HG03520 (cell line): ENCODE data around the gene TRAPPC1.
"Not testable (repeated sequence)": the region's sequence is repeated elsewhere in the genome, so short reads cannot be mapped to it uniquely, and the experiment has no call there.

Source experiments
- ATAC-seq: cut with Tn5 transposase; IDR thresholded peaks from one replicate; pipeline ENCODE4 v1.9.1; 2021; ENCODE audit warnings: mild to moderate bottlenecking, moderate library complexity; ENCODE audit not compliant: unreplicated experiment

The TRAPPC1 gene, protein sequence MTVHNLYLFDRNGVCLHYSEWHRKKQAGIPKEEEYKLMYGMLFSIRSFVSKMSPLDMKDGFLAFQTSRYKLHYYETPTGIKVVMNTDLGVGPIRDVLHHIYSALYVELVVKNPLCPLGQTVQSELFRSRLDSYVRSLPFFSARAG

DNA sequence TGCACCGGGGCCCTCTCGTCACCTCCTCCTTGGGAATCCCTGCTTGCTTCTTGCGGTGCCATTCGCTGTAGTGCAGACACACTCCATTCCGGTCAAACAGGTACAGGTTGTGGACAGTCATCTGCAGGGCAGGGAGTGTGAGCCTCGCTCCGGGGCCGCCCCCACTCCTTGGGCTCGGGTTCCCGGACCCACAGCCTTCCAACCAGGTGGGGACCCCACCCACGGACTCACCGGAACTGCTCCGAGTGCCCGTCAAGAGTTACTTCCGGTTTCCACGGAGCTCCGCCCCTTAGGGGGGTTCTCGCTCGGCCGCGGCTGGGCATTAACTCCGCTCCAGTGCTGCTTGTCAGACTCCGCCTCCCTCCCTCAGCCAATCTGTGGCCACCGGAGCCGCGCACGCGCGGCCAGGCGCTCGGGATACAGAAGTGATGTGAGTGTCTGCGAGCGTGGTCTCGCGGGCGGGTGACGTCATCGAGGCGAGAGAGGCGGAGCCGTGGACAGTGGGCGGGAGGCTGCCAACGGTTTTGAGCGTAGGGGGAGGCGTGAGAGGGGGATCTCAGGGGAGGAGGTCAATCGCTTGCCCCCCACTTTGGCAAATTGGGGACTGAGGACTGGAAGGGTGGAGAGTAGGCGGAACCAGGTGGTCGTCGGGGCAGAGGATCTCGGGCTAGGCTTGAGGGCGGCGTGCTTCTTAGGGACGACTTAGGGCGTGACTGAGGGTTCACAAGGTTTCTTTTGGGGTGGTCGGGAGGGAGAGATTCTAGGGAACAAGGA is at the start of gene TRAPPC1, which contains the start of gene CNTROB:
TSS of gene TRAPPC1 (minus strand) at position 238 of the 774 bp plus-strand sequence. CDS start at position 121, 117 bp downstream.
TSS of gene CNTROB (plus strand) at position 498 of the 774 bp plus-strand sequence. CDS start 874 bp downstream, outside the sequence.
- ATAC-seq, result peak; percentile 89

DNA sequence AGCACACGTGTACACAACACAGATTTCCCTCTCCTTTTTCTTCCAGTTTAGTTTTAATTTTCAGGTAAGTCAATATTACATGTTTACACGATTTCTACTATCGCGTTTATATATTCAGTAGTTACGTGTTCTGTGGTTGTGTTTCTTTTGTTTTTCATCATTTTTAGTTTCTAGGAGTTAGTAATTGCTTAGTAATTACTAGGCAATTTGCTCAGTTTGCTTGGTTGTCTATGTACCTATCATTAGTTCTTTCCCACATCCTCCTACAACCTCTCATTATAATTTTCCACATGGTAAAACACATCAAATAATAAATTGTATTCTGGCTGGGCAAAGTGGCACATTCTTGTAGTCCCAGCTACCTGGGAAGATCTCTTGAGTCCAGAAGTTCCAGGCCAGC is 46.1 kb upstream of the TRAPPC1 start:
- ATAC-seq, result no peak

DNA sequence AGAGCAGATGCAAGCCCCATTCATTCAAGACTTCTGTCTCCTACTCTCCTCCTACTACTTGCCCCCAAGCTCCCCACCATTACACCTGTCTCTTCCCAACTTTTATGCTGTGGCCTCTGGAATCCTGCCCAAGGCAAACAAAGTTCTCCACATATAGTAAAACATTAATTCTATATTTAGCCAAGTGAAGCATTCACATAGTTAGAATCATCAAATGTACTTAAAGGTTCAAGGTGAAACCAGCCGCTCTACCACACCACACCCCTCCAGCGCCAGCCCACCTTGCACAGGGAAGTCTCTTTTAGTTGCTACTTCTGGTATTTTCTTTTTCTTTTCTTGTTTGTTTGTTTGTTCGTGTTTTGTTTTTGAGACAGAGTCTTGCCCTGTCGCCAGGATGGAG is 45.3 kb upstream of the TRAPPC1 start:
- no peak for ATAC-seq

DNA sequence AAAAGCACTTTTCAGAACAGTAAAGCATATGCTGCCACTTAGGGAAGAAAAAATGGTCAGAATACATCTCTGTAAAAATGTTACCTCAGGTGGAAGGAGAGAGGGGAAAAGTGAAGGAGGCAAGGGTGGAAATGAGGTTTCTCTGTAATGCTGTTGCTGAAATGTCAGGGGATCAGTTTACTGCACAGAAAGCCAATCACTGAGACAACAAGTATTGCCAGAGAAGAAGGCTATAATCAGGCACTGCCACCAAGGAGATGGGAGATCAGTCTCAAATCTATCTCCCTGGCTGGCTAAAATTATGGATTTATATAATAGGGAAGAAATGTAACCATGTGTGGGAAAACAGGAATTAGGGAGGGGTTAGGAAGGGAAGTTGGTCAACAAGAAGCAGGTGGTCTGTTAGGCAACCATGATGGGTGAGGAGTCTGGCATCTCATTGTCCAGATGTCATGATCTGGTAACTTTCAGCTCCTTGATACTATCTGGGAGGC is 42.9 kb upstream of the TRAPPC1 start:
- ATAC-seq, result no peak

DNA sequence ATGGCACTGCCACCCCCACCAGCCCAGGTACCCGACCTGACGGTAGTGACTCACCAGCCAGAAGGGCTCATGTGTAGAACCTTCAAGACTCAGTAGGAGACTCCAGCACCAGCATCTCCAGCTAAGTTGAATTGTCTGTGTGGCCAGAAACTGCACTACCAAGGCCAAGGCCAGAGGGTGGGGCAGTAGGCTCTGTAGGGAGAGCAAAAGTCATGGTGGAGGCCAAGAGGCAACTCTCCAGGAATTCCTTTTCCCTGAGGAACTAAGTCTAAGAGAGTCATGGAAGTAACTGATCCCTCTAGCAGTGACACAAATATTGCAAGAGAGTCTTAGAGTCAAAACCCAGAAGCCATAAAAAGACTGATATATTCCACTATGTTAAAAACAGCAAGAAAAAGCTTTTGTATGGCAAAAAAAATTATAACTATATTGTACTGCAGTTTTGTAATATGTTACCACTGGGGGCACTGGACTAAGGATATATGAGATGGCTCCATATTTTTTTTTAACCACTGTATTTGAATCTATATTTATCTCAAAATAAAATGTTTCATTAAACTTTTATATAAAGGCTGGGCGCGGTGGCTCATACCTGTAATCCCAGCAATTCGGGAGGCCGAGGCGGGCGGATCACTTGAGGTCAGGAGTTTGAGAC is 40.5 kb upstream of the TRAPPC1 start:
- ATAC-seq, result no peak

DNA sequence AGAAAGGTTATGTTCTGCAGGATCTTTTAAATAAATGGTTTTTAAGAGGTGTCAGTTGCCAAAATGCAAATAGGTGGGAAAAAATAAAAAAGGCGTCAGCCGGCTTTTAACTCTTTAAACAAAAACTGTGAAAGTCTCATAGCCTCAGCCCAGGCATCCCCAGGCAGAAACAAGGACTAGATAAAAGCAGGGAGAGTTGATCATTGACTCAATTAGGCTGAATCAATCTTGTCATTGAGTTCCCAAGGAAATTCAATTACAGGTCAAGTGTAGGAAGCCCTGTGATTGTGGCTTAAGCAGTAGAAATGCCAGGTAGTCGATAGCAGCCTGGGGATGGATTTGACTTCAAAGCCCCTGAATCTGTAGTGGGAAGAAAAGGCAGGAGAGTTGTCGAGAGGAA is 39.9 kb upstream of the TRAPPC1 start:
- ATAC-seq, result no peak

DNA sequence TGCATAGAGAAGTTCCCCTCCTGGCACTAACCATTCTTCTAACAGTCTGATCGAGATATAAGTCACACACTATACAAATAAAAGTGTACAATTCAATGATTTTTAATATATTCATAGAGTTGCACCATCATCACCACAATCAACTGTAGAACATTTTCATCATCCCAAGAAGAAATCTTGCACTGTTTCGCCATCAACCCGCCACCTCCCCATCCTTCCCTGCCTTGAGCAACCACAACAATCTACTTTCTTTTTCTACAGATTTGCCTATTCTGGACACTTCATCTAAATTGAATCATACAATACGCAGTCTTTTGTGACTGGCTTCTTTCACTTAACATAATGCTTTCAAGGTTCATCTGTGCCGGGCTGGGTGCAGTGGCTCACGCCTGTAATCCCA is 37.7 kb upstream of the TRAPPC1 start:
- no peak for ATAC-seq

DNA sequence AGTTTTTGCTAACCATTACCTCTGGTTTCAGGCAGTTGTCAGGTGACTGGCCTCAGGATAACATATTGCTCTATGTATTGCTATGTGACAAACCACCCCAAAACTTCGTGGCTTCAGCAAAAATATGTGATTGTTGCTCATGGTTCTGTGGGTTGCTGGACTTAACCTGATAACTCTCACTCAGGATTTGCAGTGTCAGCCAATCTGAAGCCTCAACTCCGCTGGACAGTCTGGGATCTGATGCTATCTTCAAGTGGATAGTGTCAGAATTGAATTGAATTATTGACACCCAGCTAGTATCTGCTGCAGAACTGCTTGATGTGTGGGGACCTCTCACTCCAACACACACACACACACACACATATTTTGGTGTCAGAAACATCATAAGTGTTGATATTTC is 36.0 kb upstream of the TRAPPC1 start:
- ATAC-seq, result no peak

DNA sequence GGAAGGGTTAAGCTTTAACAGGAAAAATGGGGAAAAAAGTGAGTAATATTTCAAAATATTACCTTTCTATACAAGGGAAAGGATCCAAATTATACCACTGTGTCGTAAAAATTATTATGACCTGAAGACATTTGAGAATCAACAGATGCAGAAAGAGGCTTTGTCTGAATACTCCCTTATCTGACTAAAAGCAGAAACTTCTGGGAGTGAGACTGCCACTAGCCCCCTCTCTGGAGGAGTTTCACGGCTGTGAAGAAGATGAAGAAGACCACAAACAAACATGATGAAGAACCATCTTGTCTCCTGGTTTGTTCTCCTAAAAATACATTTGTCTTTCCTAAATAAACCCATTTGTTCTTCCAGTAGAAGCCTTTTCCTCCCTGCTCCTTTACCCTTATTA is 29.7 kb upstream of the TRAPPC1 start:
- ATAC-seq, result no peak

DNA sequence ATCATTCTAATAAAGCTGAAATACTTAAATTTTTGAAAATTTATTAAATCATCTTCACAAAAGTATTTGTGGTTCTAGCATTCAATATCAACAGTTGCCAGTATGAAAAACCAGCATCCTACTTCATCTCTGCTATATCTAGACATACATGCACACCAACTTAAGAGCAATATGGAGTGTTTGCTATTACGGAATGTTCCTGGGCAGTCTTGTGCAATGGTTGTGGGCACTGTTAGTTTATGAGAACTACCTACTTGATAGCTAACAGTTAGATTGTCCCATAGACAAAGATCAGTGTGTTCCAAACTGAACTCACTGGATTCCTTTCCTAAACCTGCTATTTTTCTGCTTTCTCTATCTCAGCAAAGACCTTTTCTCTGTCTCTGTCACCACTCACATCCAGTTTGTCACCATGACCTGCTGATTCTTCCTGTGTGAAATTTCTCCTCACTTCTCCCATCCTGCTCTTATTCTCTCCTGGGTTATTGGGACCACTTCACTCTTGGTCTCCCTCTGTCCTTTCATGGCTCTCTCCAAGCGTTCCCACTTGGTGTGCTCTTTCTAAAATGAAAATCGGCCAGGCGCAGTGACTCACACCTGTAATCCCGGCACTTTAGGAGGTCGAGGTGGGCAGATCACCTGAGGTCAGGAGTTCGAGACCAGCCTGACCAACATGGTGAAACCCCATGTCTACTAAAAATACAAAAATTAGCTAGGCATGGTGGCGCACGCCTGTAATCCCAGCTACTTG is 27.9 kb upstream of the TRAPPC1 start:
- no peak for ATAC-seq

DNA sequence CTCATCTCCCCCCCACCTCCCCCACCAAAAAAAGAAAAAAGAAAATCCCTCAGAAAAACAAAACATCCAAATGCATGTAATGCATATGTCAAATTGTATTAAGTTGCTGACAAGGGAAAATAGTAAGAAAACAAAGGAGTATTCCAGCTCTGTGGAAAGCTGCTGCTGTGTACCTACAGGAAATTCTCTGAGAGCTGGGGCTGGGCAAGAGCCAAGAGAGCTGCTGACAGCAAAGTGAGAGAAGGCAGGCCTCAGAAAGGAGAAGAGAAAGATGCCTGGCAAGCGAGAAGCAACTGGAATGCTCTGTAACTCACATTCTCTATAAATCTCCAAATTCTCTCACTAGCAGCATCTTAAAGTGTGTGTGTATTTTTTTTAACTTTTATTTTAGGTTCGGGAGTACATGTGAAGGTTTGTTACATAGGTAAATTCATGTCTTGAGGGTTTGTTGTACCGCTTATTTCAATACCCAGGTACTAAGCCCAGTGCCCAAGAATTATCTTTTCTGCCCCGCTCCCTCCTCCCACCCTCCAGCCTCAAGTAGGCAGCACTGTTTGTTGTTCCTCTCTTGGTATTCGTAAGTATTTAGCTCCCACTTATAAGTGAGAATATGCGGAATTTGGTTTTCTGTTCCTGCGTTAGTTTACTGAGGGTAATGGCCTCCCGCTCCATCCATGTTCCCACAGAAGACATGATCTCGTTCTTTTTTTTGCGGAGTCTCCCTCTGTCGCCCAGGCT is 24.7 kb upstream of the TRAPPC1 start:
- no peak for ATAC-seq

DNA sequence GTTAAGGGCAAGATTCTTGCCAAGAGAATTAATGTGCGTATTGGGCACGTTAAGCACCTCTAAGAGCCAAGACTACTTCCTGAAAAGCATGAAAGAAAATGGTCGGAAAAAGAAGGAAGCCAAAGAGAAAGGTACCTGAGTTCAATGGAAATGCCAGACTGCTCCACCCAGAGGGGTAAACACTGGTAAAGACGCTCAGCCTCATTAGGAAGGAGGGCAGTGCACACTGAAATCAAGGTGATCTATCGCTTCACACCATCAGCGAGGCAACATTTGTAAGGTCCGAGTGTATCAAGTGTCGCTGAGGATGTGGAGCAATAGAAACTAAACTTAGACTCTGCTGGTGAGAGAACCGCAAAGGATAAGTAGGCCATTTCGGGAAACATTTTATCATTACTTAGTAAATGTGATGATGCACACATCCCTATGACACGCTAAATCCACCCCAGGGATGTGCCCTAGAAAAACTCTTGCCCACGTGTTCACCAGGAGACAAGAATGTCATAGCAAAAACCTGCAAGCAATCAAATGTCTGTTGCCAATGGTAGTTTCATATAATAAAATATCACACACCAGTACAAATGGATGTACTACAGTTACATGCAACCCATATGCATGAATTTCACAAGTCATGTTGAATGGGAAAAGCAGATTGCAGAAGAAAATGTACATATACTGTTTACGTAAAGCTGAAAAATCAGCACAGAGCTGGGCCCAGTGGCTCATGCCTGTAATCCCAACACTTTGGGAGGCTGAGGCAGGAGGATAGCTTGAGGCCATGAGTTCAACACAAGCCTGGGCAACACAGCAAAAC is 23.9 kb upstream of the TRAPPC1 start:
- no peak for ATAC-seq

DNA sequence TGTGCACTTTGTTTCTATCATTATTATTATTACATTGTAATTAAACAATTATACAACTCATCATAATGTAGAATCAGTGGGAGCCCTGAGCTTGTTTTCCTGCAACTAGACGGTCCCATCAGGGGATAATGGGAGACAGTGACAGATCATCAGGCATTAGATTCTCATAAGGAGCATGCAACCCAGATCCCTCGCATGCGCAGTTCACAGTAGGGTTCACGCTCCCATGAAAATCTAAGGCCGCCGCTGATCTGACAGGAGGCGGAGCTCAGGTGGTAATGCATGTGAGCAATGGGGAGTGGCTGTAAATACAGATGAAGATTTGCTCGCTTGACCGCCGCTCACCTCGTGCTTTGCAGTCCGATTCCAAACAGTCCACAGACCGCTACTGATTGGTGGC is 21.5 kb upstream of the TRAPPC1 start:
- not testable (repeated sequence) for ATAC-seq

DNA sequence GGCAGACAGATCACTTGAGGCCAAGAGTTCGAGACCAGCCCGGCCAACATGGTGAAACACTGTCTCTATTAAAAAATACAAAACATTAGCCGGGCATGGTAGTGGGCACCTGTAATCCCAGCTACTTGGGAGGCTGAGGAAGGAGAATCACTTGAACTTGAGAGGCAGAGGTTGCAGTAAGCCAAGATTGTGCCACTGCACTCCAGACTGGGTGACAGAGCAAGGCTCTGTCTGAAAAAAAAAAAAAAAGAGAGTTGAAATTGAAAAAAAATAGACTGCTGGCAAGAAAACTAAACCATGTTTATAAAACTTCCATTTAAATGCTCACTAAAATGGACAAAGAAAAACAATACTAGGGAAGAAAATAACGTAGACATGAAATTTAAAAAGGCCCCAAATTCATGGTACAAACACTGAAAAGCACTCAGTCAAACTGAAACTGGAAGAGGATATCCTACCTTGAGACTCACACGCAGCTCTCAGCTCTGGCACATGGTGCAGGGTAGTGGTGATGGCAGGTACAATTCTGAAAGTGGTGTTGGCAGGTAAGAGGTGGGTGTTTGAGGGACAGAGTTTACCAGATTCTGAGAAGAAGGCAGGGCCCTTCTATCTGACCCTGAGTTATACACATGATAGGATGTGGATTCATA is 19.5 kb upstream of the TRAPPC1 start:
- ATAC-seq, result no peak

DNA sequence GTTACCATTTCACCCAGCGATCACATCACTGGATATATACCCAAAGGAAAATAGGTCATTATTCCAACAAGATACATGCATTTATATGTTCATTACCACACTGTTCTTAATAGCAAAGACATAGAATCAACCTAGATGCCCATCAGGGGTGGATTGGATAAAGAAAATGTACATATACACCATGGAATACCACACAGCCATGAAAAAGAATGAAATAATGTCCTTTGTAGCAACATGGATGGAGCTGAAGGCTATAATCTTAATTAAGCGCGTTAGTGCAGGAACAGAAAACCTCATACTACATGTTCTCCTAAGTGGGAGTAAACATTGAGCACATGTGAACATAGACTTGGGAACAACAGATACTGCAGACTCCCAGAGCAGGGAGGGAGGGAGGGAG is 18.8 kb upstream of the TRAPPC1 start:
- no peak for ATAC-seq

DNA sequence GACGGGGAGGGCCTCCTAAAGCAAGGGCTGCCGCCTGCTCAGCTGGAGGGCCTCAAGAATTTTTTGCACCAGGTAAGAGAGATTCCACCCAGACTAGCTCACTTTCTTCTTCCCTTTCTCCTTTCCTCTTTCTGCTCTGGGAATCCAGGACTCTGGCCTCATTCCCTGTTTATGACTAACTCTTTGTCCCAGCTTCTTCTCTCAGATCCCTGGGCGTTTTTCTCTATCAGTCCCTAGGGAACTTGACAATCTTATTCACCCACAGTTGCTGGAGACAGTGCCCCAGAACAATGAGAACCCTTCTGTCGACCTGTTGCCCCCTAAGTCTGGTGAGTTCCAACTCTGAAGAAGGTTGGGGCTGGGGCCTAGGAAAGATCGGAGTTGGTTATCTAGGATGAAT is 15.9 kb upstream of the TRAPPC1 start:
- ATAC-seq, result no peak

DNA sequence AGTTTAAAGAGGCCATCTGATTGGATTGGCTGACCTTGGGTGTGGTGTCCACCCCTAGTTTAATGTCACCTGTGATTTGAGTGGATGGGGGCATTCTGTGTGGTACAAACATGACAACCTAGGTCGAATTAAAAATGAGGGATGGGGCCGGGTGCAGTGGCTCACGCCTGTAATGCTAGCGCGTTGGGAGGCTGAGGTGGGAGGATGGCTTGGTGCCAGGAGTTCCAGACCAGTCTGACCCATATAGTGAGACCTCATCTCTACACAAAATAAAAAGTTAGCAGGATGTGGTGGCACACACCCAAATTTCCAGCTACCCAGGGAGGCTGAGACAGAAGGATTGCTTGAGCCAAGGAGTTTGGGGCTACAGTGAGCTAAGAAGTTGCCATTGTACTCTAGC is 14.7 kb upstream of the TRAPPC1 start:
- ATAC-seq, result no peak

DNA sequence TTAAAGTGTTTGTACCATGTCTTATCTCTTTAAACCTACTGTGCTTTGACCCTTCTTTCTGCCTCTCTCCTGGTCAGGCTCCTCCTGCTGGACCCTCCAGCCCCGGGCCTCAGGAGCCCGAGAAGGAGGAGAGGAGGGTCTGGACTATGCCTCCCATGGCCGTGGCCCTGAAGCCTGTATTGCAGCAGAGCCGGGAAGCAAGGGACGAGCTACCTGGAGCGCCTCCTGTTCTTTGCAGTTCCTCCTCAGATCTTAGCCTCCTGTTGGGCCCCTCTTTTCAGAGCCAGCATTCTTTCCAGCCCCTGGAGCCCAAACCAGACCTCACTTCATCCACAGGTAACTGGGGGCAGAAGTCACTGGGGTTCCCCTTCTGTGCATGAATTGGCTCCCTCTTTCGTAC is 13.9 kb upstream of the TRAPPC1 start:
- ATAC-seq, result no peak

DNA sequence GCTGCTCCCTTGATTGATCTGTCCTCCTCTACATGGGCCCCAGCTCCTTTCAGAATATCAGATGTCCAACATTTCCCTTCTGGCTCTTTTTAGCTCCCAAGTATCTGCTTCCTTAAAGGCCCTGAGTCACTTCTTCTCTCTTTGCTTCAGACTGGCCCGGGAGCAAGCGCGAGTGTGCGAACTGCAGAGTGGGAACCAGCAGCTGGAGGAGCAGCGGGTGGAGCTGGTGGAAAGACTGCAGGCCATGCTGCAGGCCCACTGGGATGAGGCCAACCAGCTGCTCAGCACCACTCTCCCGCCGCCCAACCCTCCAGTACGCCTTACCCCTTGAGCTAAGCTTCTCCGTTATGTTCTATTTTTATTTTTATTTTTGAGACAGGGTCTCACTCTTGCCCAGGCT is 12.6 kb upstream of the TRAPPC1 start:
- ATAC-seq, result no peak
